Endothelial cell of umbilical vein (primary cell): ENCODE results near the gene LGR6. TPM values are rescaled to one million over a fixed set of nuclear protein-coding genes. Genes with fewer than 3 reads are reported as not detected.
A peak's percentile ranks its signal among the peaks of the same experiment; 100 is the strongest.

Experiments used
- BruUV-seq: library from RNA; stranded (reverse); fragments of 400-500 nt; replicated peaks from 2 replicates; lab custom pipeline; 2021; lab: Mats Ljungman, UMichigan
- CTCF ChIA-PET: fragments of 300-600, 350-600 bp; sonication (Branson Sonifier 250); formaldehyde crosslinking; loops from one replicate; lab custom pipeline; 2021; ENCODE audit warnings: antibody characterized with exemption, inconsistent platforms; lab: Charles Lee
- POLR2A ChIA-PET: fragments of 300-600, 350-600 bp; sonication (Branson Sonifier 250); formaldehyde crosslinking; loops from one replicate; lab custom pipeline; 2021; ENCODE audit warnings: antibody characterized with exemption, inconsistent platforms; lab: Charles Lee
- DNase-seq: peaks from one replicate; pipeline ENCODE4 v3.0.0-alpha.2; 2011; ENCODE audit warnings: low read depth, low spot score
- FAIRE-seq: peaks from 2 replicates; lab custom pipeline; 2011; peaks lifted over from hg19 to GRCh38; lab: Jason Lieb, UNC
- H2AFZ ChIP-seq: 2 replicates; pipeline ENCODE4 v1.6.0; 2012; ENCODE audit warnings: low read depth, low read length, control low read depth, inconsistent platforms
- H3K27ac ChIP-seq: 2 replicates; pipeline ENCODE4 v1.5.1; 2011; ENCODE audit warnings: low read depth, mild to moderate bottlenecking, control low read depth, low read length, moderate library complexity; ENCODE audit not compliant: insufficient read depth
- H3K27me3 ChIP-seq, 2 experiments: 2 replicates each; pipeline versions ENCODE4 v1.6.0 to v1.6.1; 2011; ENCODE audit warnings: low read length in 2 of 2, mixed read lengths in 1 of 2; ENCODE audit not compliant: control insufficient read depth in 2 of 2, insufficient read depth in 2 of 2
- H3K36me3 ChIP-seq, 2 experiments: 2 replicates in 1 of 2; 3 replicates in 1 of 2; pipeline ENCODE4 v1.5.1; 2011; ENCODE audit warnings: low read length in 2 of 2, mild to moderate bottlenecking in 1 of 2, moderate library complexity in 1 of 2; ENCODE audit not compliant: control insufficient read depth in 2 of 2, insufficient read depth in 2 of 2; ENCODE audit errors: extremely low read depth in 1 of 2
- H3K4me1 ChIP-seq: 3 replicates; pipeline ENCODE4 v1.5.1; 2011; ENCODE audit warnings: mild to moderate bottlenecking, low read length; ENCODE audit not compliant: control insufficient read depth, insufficient read depth; ENCODE audit errors: extremely low read depth
- H3K4me2 ChIP-seq: 2 replicates; pipeline ENCODE4 v1.6.1; 2011; ENCODE audit warnings: low read length, control low read depth, mixed read lengths; ENCODE audit not compliant: insufficient read depth
- H3K4me3 ChIP-seq, 3 experiments: fragments of 200-600 bp in 1 of 3; sonication (generic), shearing (Covaris generic) in 1 of 3; replicated peaks in 1 of 3; 2 replicates each; pipeline ENCODE4 v1.5.1; 2011 to 2016; ENCODE audit warnings: control low read depth in 3 of 3, low read length in 3 of 3, mild to moderate bottlenecking in 2 of 3, inconsistent platforms in 1 of 3, low read depth in 1 of 3, moderate library complexity in 1 of 3; ENCODE audit not compliant: insufficient read depth in 1 of 3
- H3K79me2 ChIP-seq: 2 replicates; pipeline ENCODE4 v1.6.0; 2012; ENCODE audit warnings: low read length, inconsistent platforms; ENCODE audit not compliant: control insufficient read depth, insufficient read depth
- H3K9ac ChIP-seq: replicated peaks from 2 replicates; pipeline ENCODE3; 2011; ENCODE audit warnings: low read length, control low read depth; ENCODE audit not compliant: insufficient read depth; ENCODE audit errors: extremely low read depth
- H3K9me1 ChIP-seq: replicated peaks from 3 replicates; pipeline ENCODE4 v1.6.0; 2011; ENCODE audit warnings: mild to moderate bottlenecking, low read length; ENCODE audit not compliant: control insufficient read depth, insufficient read depth; ENCODE audit errors: extremely low read depth
- H3K9me3 ChIP-seq: replicated peaks from 2 replicates; pipeline ENCODE4 v1.5.1; 2012; ENCODE audit warnings: low read length, inconsistent platforms; ENCODE audit not compliant: control insufficient read depth, insufficient read depth
- H4K20me1 ChIP-seq: replicated peaks from 2 replicates; pipeline ENCODE3; 2011; ENCODE audit warnings: mild to moderate bottlenecking, low read length; ENCODE audit not compliant: control insufficient read depth, insufficient read depth; ENCODE audit errors: extremely low read depth
- FOS ChIP-seq: IDR thresholded peaks from 2 replicates; pipeline ENCODE4 v1.6.1; 2011; ENCODE audit warnings: mild to moderate bottlenecking, low read length, moderate library complexity, borderline replicate concordance; ENCODE audit not compliant: insufficient read depth
- GATA2 ChIP-seq: IDR thresholded peaks from 2 replicates; pipeline ENCODE4 v1.7.0; 2011; ENCODE audit warnings: low read depth, mild to moderate bottlenecking, moderate library complexity, mixed read lengths, low read length; ENCODE audit not compliant: insufficient read length, insufficient read depth
- JUN ChIP-seq: IDR thresholded peaks from 2 replicates; pipeline ENCODE4 v1.6.1; 2011; ENCODE audit warnings: borderline replicate concordance, low read depth; ENCODE audit not compliant: insufficient read length, insufficient read depth
- MYC ChIP-seq: IDR thresholded peaks from one replicate; pipeline ENCODE4 v1.6.1; 2011; ENCODE audit warnings: mild to moderate bottlenecking, low read depth, low read length
- dilution Hi-C: fragments of 300-500 bp; cut with MboI; formaldehyde crosslinking; loops from one replicate; pipeline ENCODE4 v1.15.0; 2019; ENCODE audit warnings: low sequenced_read_pairs; ENCODE audit not compliant: extremely low pct_ligation_motif_present
- intact Hi-C: fragments of 100-400 bp; cut with micrococcal nuclease; formaldehyde crosslinking; loops from one replicate; pipeline ENCODE4 v1.10.0; 2022
- polyA plus RNA-seq, 4 experiments: library from polyadenylated mRNA; depleted of rRNA in 3 of 4; stranded (reverse) in 3 of 4; unstranded in 1 of 4; fragments of >200 nt; gene quantifications; 2 replicates each; pipeline versions ENCODE4 v1.2.1 to v1.2.3, GENCODE V29; 2011 to 2012; ENCODE audit warnings: missing spikeins in 1 of 4
- total RNA-seq: library from RNA; stranded (reverse); gene quantifications from 2 replicates; pipeline ENCODE4 v1.2.3, GENCODE V29; 2021
- TF ChIP-seq, protein P1 (sequence below), 2 donors: IDR thresholded peaks; 1 replicate in 1 of 2; 2 replicates in 1 of 2; pipeline ENCODE4 v1.5.1; 2011; ENCODE audit warnings: low read length in 2 of 2, mild to moderate bottlenecking in 2 of 2, moderate library complexity in 2 of 2, control low read depth in 1 of 2, inconsistent platforms in 1 of 2, low read depth in 1 of 2; ENCODE audit not compliant: insufficient read depth in 1 of 2; ENCODE audit errors: extremely low read depth in 1 of 2

The LGR6 gene
- total and polyA plus RNA-seq, 2 donors (not counting 3 experiments of a cell fraction or from before 2014, with no cell fraction given) = not detected

DNA sequence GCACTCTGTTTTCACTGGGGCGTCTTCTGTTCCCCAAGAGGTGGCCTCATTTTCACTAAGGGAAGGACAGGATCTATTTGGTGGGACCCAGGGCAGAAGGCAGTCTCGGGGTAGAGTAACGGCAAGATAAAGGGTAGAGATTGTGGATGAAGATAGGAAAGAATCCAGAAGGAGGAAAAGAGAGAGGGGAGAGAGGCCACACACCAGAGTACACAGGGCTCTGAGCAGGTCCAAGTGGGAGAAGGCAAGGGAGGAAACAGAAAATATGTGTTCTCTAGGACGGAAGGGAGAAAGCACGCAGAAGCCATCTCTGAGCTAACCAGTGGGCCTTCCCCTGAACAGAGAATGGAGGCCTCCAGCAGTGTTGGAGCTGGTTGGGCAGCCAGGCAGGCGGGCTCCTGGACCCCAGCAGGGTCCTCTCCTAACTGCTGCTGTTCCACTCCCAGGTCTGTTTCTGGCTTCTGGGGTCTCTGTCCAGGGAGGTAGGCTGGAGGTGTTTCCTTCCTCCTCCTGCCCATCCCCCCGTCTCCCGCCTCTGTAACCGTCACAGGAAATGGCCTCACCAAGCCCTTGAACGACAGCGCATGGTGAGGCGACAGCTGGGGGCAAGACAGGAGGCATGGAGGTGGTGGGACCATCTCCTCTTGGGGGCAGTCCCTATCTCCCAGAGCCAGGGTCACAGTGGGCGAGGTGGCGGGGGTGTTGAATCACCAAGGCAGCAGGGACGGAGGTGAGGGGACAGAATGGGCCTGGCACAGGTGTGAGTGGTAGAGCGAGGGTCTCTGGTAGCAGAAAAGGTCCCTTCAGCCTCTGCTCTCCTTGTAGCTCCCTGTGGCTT lies 33.8 kb upstream of the LGR6 start:
- Histone ChIP-seq H3K36me3 (no peaks in the 10 kb centered on the region), H3K9ac (no peak overlapping the region), H3K4me1 (peaks cover 15% of the 10 kb centered on the region), H3K9me3 (no peaks in the 10 kb centered on the region), H2AFZ (peak overlapping the region; percentile 79), H3K27ac (no peak overlapping the region), H3K4me2 (no peak overlapping the region), H3K27me3 (no peaks in the 10 kb centered on the region), H3K4me3 (no peak overlapping the region), H4K20me1 (no peaks in the 10 kb centered on the region), H3K79me2 (no peaks in the 10 kb centered on the region), H3K9me1 (no peaks in the 10 kb centered on the region)
- POLR2A ChIA-PET = no interaction called here
- peak; percentile 73 for FAIRE-seq
- no peak for TF ChIP-seq MYC
- TF ChIP-seq FOS = no peak
- CTCF ChIA-PET = interaction anchor here (1.6 kb wide), 1 partner anchor 16 kb away, joined by 4 read pairs; no protein-coding TSS in a partner anchor
- no peak for DNase-seq
- BruUV-seq = no TSS peak
- dilution Hi-C loops = no loop called here
- intact Hi-C loops = no loop called here

DNA sequence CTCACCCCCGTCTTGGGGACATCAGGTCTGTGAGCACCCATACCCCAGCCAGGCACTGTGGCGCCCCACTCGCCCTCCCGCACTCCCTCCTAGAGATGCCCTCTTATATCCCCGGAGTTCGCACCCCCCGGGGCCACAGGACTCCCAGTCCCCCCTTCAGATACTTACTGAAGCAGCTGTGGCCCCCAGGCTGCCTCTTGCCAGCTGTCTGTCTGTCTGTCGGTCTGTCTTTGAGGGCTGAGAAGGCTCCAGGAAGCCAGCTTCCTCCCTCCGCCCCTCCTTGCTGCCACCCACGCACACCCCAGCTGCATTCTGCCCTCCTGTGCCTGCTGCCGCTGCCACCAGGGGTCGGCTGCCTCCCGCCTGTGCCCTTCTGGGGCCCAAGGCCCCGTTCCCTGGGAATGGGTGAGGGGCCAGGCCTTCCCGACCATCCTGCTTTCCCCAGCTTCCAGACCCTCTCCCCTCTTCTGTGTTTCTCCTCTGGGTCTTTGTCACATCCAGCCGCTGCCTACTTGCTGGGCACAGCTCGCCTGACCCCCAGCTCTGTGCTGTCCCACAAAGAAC lies 33.1 kb upstream of the LGR6 start, which contains the start of gene PTPN7:
PTPN7 (minus strand) TSS at position 226 of the 564 bp plus-strand sequence. CDS start 1,200 bp downstream, outside the sequence.
- Histone ChIP-seq H3K9me1 (no peaks in the 10 kb centered on the region), H3K4me2 (no peak within 1 kb of the TSS), H3K27ac (no peak within 1 kb of the TSS), H2AFZ (peak within 1 kb of the TSS; percentile 79), H3K36me3 (no peaks in the 10 kb centered on the region), H3K4me1 (peaks cover 8% of the 10 kb centered on the region), H4K20me1 (no peaks in the 10 kb centered on the region), H3K9ac (no peak within 1 kb of the TSS), H3K27me3 (no peaks in the 10 kb centered on the region), H3K9me3 (no peaks in the 10 kb centered on the region), H3K4me3 (no peak within 1 kb of the TSS), H3K79me2 (no peaks in the 10 kb centered on the region)
- DNase-seq (no peak), FAIRE-seq (no peak)
- intact Hi-C loops = no loop called here
- dilution Hi-C loops = no loop called here
- BruUV-seq = no TSS peak
- TF ChIP-seq, protein P1, sequence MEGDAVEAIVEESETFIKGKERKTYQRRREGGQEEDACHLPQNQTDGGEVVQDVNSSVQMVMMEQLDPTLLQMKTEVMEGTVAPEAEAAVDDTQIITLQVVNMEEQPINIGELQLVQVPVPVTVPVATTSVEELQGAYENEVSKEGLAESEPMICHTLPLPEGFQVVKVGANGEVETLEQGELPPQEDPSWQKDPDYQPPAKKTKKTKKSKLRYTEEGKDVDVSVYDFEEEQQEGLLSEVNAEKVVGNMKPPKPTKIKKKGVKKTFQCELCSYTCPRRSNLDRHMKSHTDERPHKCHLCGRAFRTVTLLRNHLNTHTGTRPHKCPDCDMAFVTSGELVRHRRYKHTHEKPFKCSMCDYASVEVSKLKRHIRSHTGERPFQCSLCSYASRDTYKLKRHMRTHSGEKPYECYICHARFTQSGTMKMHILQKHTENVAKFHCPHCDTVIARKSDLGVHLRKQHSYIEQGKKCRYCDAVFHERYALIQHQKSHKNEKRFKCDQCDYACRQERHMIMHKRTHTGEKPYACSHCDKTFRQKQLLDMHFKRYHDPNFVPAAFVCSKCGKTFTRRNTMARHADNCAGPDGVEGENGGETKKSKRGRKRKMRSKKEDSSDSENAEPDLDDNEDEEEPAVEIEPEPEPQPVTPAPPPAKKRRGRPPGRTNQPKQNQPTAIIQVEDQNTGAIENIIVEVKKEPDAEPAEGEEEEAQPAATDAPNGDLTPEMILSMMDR (IDR thresholded peaks at IDR 0.05; ENCODE audit: extremely low read depth in 1 of 2, insufficient read depth in 1 of 2, low read depth in 1 of 2, low read length in 2 of 2) = peak in 1 of 2 donors; percentile 24
- TF ChIP-seq GATA2 (no peak), MYC (no peak), JUN (no peak)
- ChIA-PET POLR2A (no interaction called here), CTCF (interaction anchor here (1.6 kb wide), 1 partner anchor 17 kb away, joined by 4 read pairs; no protein-coding TSS in a partner anchor)
